Panc1 (cell line): ENCODE results near the gene GAB3. TPM values are rescaled to one million over a fixed set of nuclear protein-coding genes. Genes with fewer than 3 reads are reported as not detected.

Experiments used
- ATAC-seq: fragments of 200-7000 bp; cut with Tn5 transposase; 2 replicates; pipeline ENCODE4 v1.9.1; 2020; ENCODE audit warnings: mild to moderate bottlenecking, moderate library complexity
- BruUV-seq: library from RNA; stranded (reverse); fragments of 400-500 nt; replicated peaks from 2 replicates; lab custom pipeline; 2021; lab: Mats Ljungman, UMichigan
- CTCF ChIA-PET: fragments of 300-600 bp; sonication (Branson Sonifier 250); formaldehyde crosslinking; loops from one replicate; lab custom pipeline; 2022; ENCODE audit warnings: antibody characterized with exemption; lab: Charles Lee
- POLR2A ChIA-PET: fragments of 300-600 bp; sonication (Branson Sonifier 250); formaldehyde crosslinking; loops from one replicate; lab custom pipeline; 2022; ENCODE audit warnings: antibody characterized with exemption; lab: Charles Lee
- DNase-seq: peaks from one replicate; pipeline ENCODE4 v3.0.0-alpha.2; 2010; ENCODE audit warnings: low read depth, low spot score
- H3K27ac ChIP-seq: 2 replicates; pipeline ENCODE4 v1.5.1; 2011; ENCODE audit warnings: mild to moderate bottlenecking, low read length, inconsistent platforms
- H3K27me3 ChIP-seq: fragments of 200-500 bp; sonication (Bioruptor generic); 2 replicates; pipeline ENCODE4 v1.6.0; 2014; ENCODE audit warnings: low read length, inconsistent platforms; ENCODE audit not compliant: control insufficient read depth, insufficient read depth
- H3K36me3 ChIP-seq: fragments of 200-500 bp; sonication (Bioruptor generic); 2 replicates; pipeline ENCODE4 v1.5.1; 2014; ENCODE audit warnings: inconsistent platforms, mild to moderate bottlenecking, low read length, moderate library complexity; ENCODE audit not compliant: control insufficient read depth, insufficient read depth
- H3K4me1 ChIP-seq: 2 replicates; pipeline ENCODE4 v1.5.1; 2011; ENCODE audit warnings: inconsistent platforms, mild to moderate bottlenecking, low read length, moderate library complexity; ENCODE audit not compliant: control insufficient read depth, insufficient read depth
- H3K4me3 ChIP-seq, 2 experiments: 2 replicates each; pipeline ENCODE4 v1.5.1; 2011 to 2012; ENCODE audit warnings: low read depth in 2 of 2, low read length in 2 of 2, mild to moderate bottlenecking in 2 of 2, inconsistent platforms in 1 of 2, moderate library complexity in 1 of 2
- H3K9me3 ChIP-seq: fragments of 200-500 bp; sonication (Bioruptor generic); 2 replicates; pipeline ENCODE4 v1.5.1; 2014; ENCODE audit warnings: low read depth, mild to moderate bottlenecking, inconsistent platforms, low read length, moderate library complexity; ENCODE audit not compliant: control insufficient read depth, insufficient read depth
- POLR2AphosphoS5 ChIP-seq: IDR thresholded peaks from 2 replicates; pipeline ENCODE4 v1.6.1; 2012; ENCODE audit warnings: mild to moderate bottlenecking, low read depth, low read length, moderate library complexity
- SIN3A ChIP-seq: IDR thresholded peaks from 2 replicates; pipeline ENCODE4 v1.6.1; 2012; ENCODE audit warnings: low read depth, mild to moderate bottlenecking, low read length, moderate library complexity, borderline replicate concordance; ENCODE audit not compliant: insufficient read depth
- TCF7L2 ChIP-seq: IDR thresholded peaks from 2 replicates; pipeline ENCODE4 v1.6.1; 2011; ENCODE audit warnings: mild to moderate bottlenecking, low read depth, low read length, inconsistent platforms
- in situ Hi-C: cut with HindIII; loops from 2 replicates; pipeline ENCODE4 v1.10.0; 2016; ENCODE audit warnings: low sequenced_read_pairs, low pct_unique_long_range_greater_than_20kb
- intact Hi-C: fragments of 100-400 bp; cut with micrococcal nuclease; formaldehyde crosslinking; loops from one replicate; pipeline ENCODE4 v1.10.0; 2022; ENCODE audit not compliant: unreplicated experiment
- total RNA-seq: library from RNA; stranded (reverse); gene quantifications from one replicate; pipeline ENCODE4 v1.2.1, GENCODE V29; 2021; ENCODE audit not compliant: unreplicated experiment
- TF ChIP-seq, protein P1 (sequence below): fragments of 450-650 bp; IDR thresholded peaks from 2 replicates; pipeline ENCODE4 v1.5.1; 2017; ENCODE audit warnings: mild to moderate bottlenecking
- TF ChIP-seq, protein P2 (sequence below), 2 experiments: IDR thresholded peaks; 2 replicates each; pipeline ENCODE4 v1.6.1; 2011 to 2012; ENCODE audit warnings: low read depth in 2 of 2, control low read depth in 1 of 2, low read length in 1 of 2, mild to moderate bottlenecking in 1 of 2, moderate library complexity in 1 of 2; ENCODE audit not compliant: insufficient read depth in 1 of 2

Gene GAB3
- total RNA-seq, 1 experiment from 2014 or later: 8.2 TPM

GRCh38 chrX:154724993-154725756 is 25.7 kb downstream of the GAB3 start:
- Histone ChIP-seq H3K27ac (peak overlapping the region; percentile 49), H3K27me3 (no peaks in the 10 kb centered on the region), H3K9me3 (no peaks in the 10 kb centered on the region), H3K4me1 (peaks cover 35% of the 10 kb centered on the region), H3K36me3 (no peaks in the 10 kb centered on the region), H3K4me3 (no peak overlapping the region)
- in situ Hi-C loops (no loop called here), intact Hi-C loops (no loop called here)
- CTCF ChIA-PET: interaction anchor here (2.5 kb wide), 1 partner anchor 24 kb away, joined by 13 read pairs; no protein-coding TSS in a partner anchor
- POLR2A ChIA-PET: interaction anchor here (0.7 kb wide), 1 partner anchor 8 kb away, joined by 3 read pairs; no protein-coding TSS in a partner anchor
- TF ChIP-seq, protein P1, sequence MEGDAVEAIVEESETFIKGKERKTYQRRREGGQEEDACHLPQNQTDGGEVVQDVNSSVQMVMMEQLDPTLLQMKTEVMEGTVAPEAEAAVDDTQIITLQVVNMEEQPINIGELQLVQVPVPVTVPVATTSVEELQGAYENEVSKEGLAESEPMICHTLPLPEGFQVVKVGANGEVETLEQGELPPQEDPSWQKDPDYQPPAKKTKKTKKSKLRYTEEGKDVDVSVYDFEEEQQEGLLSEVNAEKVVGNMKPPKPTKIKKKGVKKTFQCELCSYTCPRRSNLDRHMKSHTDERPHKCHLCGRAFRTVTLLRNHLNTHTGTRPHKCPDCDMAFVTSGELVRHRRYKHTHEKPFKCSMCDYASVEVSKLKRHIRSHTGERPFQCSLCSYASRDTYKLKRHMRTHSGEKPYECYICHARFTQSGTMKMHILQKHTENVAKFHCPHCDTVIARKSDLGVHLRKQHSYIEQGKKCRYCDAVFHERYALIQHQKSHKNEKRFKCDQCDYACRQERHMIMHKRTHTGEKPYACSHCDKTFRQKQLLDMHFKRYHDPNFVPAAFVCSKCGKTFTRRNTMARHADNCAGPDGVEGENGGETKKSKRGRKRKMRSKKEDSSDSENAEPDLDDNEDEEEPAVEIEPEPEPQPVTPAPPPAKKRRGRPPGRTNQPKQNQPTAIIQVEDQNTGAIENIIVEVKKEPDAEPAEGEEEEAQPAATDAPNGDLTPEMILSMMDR: peak; percentile 17; the same call in 1 of the 2 replicates
- TF ChIP-seq SIN3A: no peak
- no peak; the same call in 1 of the 2 replicates for ATAC-seq
- BruUV-seq: no TSS peak
- no peak for DNase-seq

DNA sequence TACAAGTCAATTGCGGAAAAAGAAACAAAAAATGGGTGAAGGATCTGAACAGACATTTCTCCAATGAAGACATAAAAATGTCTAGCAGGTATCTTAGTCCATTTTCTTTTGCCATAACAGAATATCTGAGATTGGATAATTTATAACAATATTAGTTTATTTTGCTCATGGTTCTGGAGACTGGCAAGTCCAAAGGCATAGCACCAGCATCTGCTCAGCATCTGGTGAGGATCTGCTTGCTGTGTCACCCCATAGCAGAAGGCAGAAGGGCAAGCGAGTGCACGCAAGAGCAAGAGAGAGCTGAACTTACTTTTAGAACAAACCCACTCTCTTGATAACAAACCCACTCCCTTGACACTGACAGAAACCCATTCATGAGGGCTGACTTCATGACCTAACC is 29.7 kb downstream of the GAB3 start:
- POLR2A ChIA-PET: no interaction called here
- no peak for TF ChIP-seq SIN3A
- TF ChIP-seq, protein P1: no peak
- TF ChIP-seq TCF7L2: no peak
- TF ChIP-seq, protein P2, sequence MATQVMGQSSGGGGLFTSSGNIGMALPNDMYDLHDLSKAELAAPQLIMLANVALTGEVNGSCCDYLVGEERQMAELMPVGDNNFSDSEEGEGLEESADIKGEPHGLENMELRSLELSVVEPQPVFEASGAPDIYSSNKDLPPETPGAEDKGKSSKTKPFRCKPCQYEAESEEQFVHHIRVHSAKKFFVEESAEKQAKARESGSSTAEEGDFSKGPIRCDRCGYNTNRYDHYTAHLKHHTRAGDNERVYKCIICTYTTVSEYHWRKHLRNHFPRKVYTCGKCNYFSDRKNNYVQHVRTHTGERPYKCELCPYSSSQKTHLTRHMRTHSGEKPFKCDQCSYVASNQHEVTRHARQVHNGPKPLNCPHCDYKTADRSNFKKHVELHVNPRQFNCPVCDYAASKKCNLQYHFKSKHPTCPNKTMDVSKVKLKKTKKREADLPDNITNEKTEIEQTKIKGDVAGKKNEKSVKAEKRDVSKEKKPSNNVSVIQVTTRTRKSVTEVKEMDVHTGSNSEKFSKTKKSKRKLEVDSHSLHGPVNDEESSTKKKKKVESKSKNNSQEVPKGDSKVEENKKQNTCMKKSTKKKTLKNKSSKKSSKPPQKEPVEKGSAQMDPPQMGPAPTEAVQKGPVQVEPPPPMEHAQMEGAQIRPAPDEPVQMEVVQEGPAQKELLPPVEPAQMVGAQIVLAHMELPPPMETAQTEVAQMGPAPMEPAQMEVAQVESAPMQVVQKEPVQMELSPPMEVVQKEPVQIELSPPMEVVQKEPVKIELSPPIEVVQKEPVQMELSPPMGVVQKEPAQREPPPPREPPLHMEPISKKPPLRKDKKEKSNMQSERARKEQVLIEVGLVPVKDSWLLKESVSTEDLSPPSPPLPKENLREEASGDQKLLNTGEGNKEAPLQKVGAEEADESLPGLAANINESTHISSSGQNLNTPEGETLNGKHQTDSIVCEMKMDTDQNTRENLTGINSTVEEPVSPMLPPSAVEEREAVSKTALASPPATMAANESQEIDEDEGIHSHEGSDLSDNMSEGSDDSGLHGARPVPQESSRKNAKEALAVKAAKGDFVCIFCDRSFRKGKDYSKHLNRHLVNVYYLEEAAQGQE (IDR thresholded peaks at IDR 0.05; ENCODE audit: insufficient read depth in 1 of 2, low read depth in 2 of 2, low read length in 1 of 2): no peak
- TF ChIP-seq POLR2AphosphoS5: no peak
- H3K9me3 ChIP-seq: no peaks in the 10 kb centered on the region
- ATAC-seq: no peak
- no peaks in the 10 kb centered on the region for H3K36me3 ChIP-seq
- in situ Hi-C loops (no loop called here), intact Hi-C loops (no loop called here)
- no TSS peak for BruUV-seq
- H3K27ac ChIP-seq: no peak overlapping the region
- peaks cover 10% of the 10 kb centered on the region for H3K4me1 ChIP-seq
- CTCF ChIA-PET: no interaction called here
- DNase-seq: no peak
- H3K4me3 ChIP-seq: no peak overlapping the region
- no peaks in the 10 kb centered on the region for H3K27me3 ChIP-seq
